ENCODE measurements around the gene LANCL2.

LANCL2 gene

DNA sequence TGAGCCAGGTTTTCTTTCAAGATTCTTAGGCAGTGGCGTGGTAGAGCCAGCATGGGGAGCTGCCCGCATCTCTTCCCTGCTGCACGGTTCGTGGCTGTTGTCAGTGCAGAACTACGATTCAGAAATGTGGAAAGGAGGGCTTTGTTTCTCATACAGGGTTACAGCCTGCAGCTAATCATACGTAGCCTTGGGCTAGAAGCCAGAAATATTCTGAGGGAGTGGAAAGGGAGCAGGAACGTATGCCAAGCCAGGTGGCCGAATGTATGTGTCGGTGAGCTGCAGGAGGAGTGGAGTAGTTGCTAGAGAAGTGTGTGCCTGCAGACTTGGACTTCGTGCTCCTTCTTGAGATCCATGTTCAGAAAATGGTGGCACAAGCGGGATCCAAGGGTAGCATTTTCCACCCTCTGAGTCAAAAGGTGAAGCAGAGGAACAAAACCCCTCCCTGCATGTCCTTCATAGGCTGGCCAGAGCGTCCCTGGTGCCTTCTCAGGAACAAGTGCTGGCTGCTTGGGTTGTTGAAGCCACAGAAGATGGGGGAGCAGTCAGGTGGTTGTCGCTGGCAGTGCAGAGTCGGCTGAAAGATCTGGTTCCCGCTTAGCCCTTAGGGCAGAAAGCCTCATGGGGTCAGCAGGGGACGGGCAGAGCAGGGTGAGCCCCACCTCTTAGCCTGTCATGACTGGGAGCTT, 40.9 kb downstream of the LANCL2 start:
- TF ChIP-seq GATA2 (IDR thresholded peaks at IDR 0.05; ENCODE audit: low read depth, low read length) = no peak
- no peak for TF ChIP-seq GATA3 (IDR thresholded peaks at IDR 0.05; ENCODE audit: low read depth, low read length)

DNA sequence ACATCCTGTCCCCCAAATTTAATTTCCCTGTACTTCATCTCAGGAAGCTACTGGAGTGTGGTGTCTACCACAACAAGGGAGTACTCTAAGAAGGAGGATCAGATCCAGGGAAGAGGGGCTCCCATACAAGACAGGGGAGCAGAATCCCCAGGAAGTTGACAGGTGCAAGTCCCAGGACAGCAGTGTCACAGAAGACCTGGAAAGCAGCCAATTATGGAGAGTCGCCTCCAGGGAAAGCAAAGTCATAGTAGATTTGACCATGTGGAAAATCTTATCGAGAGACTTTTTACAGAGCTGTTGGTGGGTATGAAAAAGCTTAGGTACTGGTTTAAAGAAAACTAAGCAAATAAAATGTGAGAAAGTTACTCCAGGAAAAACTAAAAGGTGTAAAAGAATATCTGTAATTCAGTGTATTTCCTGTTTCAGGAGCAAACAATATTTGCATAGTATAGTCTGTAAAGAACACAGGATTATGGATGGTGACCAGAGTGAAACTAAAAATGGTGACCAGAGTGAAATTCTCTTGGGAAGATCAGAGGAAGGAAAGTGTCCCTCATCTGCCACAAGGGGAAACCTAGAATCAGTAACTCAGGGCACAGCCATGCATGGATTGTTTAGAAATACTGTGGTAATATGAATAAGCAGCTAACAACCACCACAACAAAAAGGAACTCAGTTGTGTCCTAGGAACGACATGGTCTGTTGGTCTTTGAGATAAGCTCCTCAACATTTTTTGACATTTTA, 44.5 kb downstream of the LANCL2 start:
- TF ChIP-seq GATA2 (IDR thresholded peaks at IDR 0.05; ENCODE audit: low read depth, low read length) (no peak), GATA3 (IDR thresholded peaks at IDR 0.05; ENCODE audit: low read depth, low read length) (no peak)

DNA sequence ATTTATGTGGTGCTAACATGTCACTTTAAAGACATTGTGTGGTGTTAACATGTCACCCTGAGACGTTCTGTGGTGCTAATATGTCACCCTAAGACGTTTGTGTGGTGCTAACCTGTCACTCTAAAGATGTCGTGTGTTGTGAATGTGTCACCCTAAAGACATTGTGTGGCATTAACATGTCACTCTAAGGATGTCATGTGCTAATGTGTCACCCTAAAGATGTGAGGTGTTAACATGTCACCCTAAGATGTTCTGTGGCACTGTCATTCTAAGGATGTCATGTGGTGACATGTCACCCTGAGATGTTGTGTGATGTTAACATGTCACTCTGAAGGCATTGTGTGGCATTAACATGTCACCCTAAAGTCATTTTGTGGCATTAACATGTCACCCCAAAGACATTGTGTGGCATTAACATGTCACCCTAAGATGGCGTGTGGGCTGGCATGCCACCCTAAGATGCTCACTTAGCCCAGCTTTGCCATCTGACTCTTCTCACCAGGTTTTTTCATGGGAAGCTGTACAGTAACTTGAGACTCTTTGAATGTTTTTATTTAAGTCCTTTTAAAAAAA, 45.6 kb downstream of the LANCL2 start:
- TF ChIP-seq GATA3 (IDR thresholded peaks at IDR 0.05; ENCODE audit: low read depth, low read length) (no peak), GATA2 (IDR thresholded peaks at IDR 0.05; ENCODE audit: low read depth, low read length) (no peak)

DNA sequence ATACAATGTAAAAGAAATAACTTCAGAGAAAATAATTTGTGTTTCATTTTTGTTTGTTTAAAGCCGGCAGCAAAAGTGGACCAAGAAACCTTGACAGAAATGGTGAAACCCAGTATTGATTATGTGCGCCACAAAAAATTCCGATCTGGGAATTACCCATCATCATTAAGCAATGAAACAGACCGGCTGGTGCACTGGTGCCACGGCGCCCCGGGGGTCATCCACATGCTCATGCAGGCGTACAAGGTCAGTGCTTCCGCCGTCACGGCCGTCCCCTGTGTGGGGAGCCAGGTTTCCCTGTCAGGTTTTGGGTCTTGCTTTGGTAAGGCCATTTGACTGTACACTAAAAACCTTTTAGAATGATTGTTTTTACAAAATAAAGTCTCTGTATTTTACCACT, 46.7 kb downstream of the LANCL2 start:
- TF ChIP-seq GATA2 (IDR thresholded peaks at IDR 0.05; ENCODE audit: low read depth, low read length) = no peak

DNA sequence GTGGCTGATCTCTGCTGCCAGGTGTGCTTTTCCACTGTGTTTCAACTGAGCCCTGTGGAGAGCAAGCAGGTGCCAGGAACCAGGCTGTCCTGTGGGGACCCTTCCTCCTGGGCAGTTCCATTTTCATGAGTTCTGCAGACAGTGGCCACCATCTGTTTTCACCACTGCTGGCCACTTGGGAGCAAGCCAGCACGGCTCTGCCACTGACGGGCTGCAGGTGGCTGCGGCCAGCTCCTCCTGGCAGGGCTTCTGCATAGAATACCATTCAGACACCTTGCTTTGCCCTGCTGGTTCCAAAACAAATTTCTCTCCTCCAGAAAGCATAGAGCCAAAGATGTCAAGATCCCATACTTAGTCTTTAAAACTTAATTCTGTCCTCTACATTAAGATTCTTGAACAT, 48.3 kb downstream of the LANCL2 start:
- TF ChIP-seq GATA2 (IDR thresholded peaks at IDR 0.05; ENCODE audit: low read depth, low read length) (no peak), GATA3 (IDR thresholded peaks at IDR 0.05; ENCODE audit: low read depth, low read length) (no peak)

DNA sequence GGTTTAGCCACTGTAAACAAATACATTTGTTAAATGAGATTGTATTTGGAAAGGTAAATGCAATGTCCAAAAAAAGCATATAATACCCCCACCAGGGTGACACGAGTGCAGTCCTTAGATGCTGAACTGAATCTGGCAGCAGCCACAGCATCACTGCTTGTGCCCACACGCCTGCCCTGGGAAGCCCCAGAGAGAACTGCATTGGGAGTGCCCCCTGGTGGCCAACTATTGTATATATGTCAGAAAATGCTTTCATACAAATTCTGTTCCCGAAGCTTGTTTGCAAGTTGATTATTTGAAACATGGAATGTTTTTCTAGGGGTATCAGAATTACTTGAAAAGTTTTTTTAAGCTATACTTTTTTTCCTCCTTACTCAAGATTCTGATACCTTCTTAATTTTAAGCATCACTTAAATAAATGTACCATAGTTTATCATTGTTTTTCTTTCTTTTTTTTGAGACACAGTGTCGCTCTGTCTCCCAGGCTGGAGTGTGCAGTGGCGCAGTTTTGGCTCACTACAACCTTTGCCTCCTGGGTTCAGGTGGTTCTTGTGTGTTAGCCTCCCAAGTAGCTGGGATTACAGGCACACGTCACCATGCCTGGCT, 50.1 kb downstream of the LANCL2 start:
- no peak for TF ChIP-seq GATA3 (IDR thresholded peaks at IDR 0.05; ENCODE audit: low read depth, low read length)
- no peak for TF ChIP-seq GATA2 (IDR thresholded peaks at IDR 0.05; ENCODE audit: low read depth, low read length)

DNA sequence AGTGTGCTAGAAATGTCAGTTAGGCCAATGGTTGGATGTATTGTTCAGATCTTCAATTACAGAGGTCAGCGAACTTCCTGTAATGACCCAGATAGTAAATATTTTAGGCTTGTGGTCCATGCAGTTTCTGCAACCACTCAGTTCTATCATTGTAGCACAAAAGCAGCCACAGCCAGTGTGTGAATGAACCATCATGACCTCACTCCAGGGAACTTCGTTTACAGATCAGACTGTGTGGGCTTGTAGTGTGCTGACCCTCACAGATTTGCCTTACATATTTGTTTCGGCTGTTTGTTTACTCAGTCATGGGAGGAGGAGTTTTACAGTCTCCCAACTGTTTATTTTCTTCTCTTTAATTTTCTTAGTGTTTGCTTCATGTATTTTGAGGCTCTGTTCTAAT, 55.4 kb downstream of the LANCL2 start:
- TF ChIP-seq GATA2 (IDR thresholded peaks at IDR 0.05; ENCODE audit: low read depth, low read length) (no peak), GATA3 (IDR thresholded peaks at IDR 0.05; ENCODE audit: low read depth, low read length) (no peak)

DNA sequence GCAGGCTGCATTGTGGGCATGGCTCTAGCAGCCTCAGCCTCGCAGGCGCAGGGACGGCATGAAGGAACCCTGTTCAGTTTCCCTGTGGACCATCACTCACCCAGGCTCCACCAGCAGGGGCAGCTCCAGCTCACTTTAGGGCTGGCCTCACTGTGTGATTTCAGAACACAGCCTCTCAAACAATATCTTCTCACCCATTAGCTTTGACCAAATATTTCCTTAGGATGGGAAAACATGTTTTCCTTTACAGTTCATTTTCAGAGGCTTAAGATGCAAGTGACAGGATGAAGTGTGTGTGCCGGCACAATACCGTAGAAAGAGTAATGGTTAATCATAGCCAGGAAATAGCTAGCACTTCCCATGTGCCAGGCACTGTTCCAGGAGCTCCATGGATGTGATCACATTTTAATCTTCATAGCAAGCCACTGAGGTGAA, 58.2 kb downstream of the LANCL2 start:
- TF ChIP-seq GATA3 (IDR thresholded peaks at IDR 0.05; ENCODE audit: low read depth, low read length) (no peak), GATA2 (IDR thresholded peaks at IDR 0.05; ENCODE audit: low read depth, low read length) (no peak)

DNA sequence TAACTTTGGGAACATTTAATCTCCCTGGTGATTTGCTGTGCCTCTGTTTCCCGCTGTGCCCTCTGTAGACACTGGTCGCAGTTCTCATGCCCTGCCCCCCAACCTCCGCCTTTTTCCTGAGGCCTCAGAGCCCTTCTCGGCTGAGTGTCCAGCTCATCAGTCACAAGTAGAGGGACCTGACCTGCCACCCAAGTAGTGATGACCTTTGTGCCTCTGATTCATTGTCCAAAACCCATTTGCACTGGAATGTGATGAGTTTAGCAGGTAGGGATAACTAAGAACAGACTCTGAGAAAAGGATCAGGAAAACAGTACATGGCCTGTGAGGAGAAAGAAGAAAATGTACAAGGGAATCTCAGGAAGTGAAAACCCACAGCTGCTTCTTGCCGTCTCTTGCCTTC, 58.8 kb downstream of the LANCL2 start:
- TF ChIP-seq GATA2 (IDR thresholded peaks at IDR 0.05; ENCODE audit: low read depth, low read length) (no peak), GATA3 (IDR thresholded peaks at IDR 0.05; ENCODE audit: low read depth, low read length) (no peak)

DNA sequence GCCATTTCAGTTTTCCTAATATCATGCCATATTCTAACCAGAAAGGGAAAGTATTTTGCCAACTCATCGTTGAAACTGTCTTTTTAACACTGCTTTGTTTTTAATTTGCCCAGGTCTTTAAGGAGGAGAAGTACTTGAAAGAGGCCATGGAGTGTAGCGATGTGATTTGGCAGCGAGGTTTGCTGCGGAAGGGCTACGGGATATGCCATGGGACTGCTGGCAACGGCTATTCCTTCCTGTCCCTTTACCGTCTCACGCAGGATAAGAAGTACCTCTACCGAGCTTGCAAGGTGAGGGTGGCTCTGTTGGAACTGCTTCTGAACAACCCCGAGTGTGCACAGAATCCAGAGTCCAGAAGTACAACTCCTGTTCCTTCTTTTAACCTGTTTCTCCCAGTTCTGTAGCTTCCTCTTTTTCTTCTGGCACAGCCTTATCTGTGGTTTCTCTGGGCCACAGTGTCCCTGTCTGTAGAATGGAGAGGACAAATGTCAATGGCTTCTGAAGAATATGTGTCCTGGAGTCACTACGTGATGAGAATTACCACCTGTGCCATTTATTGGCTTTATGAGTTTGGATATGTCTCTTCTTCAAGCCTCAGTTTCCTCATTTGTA, 60.1 kb downstream of the LANCL2 start:
- TF ChIP-seq GATA2 (IDR thresholded peaks at IDR 0.05; ENCODE audit: low read depth, low read length) (no peak), GATA3 (IDR thresholded peaks at IDR 0.05; ENCODE audit: low read depth, low read length) (no peak)

DNA sequence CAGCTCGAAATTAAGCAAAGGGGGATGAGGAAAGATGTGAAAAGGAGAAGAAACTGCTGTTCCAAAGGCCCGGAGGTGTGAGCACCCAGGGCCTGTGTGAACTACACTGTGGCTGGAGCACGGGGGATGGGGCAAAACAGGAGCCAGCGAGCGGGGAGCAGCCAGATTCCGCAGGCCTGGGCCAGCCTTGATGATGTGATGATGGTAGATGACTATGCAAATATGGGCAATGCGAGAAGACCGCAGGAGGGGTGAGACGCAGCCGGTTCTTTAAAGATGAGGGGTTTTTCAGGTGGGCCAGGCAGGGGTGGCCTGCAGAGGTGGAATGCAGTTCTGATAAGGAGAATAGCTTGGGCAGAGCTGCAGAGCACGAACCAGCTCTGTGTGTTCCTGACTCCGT, 61.5 kb downstream of the LANCL2 start:
- TF ChIP-seq GATA2 (IDR thresholded peaks at IDR 0.05; ENCODE audit: low read depth, low read length) = no peak
- no peak for TF ChIP-seq GATA3 (IDR thresholded peaks at IDR 0.05; ENCODE audit: low read depth, low read length)

DNA sequence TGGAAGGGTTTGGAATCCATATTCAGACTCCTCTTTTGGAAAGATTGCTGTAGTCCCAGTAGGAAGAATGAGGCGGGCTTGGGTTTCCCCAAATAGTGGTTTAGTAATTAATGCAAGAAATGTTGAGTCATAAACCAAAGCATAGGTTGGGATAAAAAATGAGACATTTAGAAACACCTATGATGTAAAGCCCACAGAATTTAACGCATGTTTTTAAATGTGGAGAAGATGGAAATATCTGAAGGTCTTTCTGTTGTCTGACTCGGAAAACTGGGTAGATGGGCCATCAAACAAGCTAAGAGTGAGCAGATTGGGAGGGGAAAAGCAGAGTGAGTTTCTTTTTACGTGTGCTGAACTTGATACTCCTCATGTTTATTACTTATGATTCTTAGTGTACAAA, 62.2 kb downstream of the LANCL2 start:
- TF ChIP-seq GATA3 (IDR thresholded peaks at IDR 0.05; ENCODE audit: low read depth, low read length) = no peak
- no peak for TF ChIP-seq GATA2 (IDR thresholded peaks at IDR 0.05; ENCODE audit: low read depth, low read length)

DNA sequence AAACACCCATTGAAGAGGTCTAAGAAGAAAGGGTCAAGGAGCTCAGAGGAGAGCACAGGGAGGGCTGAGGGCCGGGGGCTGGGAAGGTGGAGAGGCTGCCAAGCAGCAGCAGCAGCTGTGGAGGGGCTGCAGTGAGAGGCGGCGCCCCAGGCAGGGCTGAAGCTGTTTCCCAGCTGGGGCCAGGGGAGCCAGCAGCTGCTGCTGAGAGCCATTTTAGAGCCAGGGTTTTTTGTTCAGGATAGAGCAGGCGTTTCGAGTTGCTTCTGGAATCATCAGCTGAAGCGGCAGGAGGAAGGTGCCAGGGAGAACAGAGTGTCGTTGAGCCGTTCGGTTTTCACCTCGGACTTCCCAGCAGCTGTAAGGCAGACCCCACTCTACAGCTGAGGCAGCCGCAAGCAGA, 62.7 kb downstream of the LANCL2 start:
- TF ChIP-seq GATA3 (IDR thresholded peaks at IDR 0.05; ENCODE audit: low read depth, low read length) = no peak
- no peak for TF ChIP-seq GATA2 (IDR thresholded peaks at IDR 0.05; ENCODE audit: low read depth, low read length)

DNA sequence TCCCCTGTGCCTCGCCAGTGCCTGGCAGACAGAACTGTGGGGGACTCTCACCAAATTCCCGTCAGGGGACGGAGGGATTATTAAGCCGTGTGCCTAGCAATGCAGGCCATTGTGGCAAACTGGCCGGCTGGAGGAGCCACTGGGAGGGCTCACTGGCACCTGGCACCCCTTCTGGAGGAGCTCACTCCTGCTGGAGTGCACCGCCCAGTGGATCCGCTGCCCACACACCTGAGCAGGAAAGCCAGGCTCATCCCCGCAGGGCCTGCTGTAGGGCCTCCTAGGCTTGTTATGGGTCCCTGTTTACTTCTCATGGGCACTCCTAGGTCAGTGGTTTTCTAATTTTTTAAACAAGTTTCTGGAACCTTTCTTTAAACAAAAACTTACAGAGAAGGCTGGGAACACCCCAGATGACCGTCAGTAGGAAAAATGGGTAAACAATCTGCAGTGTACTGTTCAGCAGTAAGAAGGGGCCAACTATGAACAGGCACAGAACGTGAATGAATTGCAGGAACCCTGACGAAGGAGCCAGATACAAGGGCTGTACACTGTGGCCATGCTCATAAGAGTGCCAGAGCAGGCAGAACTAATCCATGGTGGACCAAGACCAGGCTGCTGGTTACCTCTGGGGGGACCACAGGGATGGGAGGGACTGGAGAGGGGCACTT, 64.8 kb downstream of the LANCL2 start:
- no peak for TF ChIP-seq GATA2 (IDR thresholded peaks at IDR 0.05; ENCODE audit: low read depth, low read length)
- TF ChIP-seq GATA3 (IDR thresholded peaks at IDR 0.05; ENCODE audit: low read depth, low read length) = no peak

All from SH-SY5Y (cell line).